ENCODE measurements around the gene ZNF771. TPM values are rescaled to one million over a fixed set of nuclear protein-coding genes. Genes with fewer than 3 reads are reported as not detected.

Gene ZNF771
- total RNA-seq, 1 experiment from 2014 or later = 11.0 TPM

DNA sequence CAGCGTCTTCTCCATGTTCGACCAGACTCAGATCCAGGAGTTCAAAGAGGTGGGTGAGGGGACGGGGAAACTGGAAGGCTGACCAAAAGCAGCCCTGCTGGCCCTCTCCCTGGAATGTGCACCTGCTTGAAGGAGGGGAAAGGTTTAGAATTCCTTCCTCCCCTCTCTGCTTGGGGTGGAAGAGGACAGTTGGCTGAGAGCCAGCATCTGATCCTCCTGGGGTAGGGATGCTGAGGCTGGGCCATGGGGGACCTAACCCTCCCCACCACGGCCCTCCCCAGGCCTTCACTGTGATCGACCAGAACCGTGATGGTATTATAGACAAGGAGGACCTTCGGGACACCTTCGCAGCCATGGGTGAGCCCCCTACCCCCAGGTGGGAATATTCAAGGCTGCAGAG is 31.5 kb upstream of the ZNF771 start:
- no TSS peak for BruUV-seq (replicated peaks)
- ATAC-seq = no peak
- no peaks in the 10 kb centered on the region for H3K79me2 ChIP-seq (ENCODE audit: insufficient read depth, low read length)

More for the DNA sequence above, 31.5 kb upstream of the ZNF771 start:
- Histone ChIP-seq H3K27ac (ENCODE audit: low read depth, low read length) (no peak overlapping the region; the same call in 1 of the 2 replicates), H3K9me2 (ENCODE audit: insufficient read depth) (no peaks in the 10 kb centered on the region), H3K9me3 (ENCODE audit: control insufficient read depth in 1 of 2, insufficient read depth in 1 of 2, low read depth in 1 of 2, low read length in 2 of 2) (no peaks in the 10 kb centered on the region), H2AFZ (ENCODE audit: low read depth, low read length, poor library complexity, severe bottlenecking) (no peak overlapping the region), H3K4me1 (ENCODE audit: control insufficient read depth in 1 of 2, insufficient read depth in 2 of 2, low read length in 2 of 2) (peaks cover 19 to 42% of the 10 kb centered on the region in 2 experiments), H3K9ac (ENCODE audit: low read length) (no peak overlapping the region), H3K4me3 (replicated peaks in 1 of 2; ENCODE audit: low read depth in 1 of 2, low read length in 2 of 2) (no peak overlapping the region), H4K20me1 (ENCODE audit: insufficient read depth) (no peaks in the 10 kb centered on the region), H3K4me2 (ENCODE audit: low read length) (no peak overlapping the region), H3K27me3 (ENCODE audit: insufficient read depth, low read length) (no peaks in the 10 kb centered on the region), H3K36me3 (ENCODE audit: control insufficient read depth in 1 of 2, insufficient read depth in 2 of 2, low read length in 2 of 2) (no peaks in the 10 kb centered on the region)
- CTCF ChIA-PET = no interaction called here
- RAD21 ChIA-PET (ENCODE audit: low non-redundant PET in 1 of 2, low total read pairs in 2 of 2, uncharacterized antibody in 2 of 2, unreplicated experiment in 2 of 2) = no interaction called here
- no peak for TF ChIP-seq YY1 (IDR thresholded peaks at IDR 0.05; ENCODE audit: extremely low read depth, insufficient replicate concordance, low read depth, low read length)
- TF ChIP-seq POLR2AphosphoS5 (IDR thresholded peaks at IDR 0.05; ENCODE audit: low read depth, low read length) = no peak
- TF ChIP-seq ATF3 (IDR thresholded peaks at IDR 0.05) = no peak
- TF ChIP-seq CBX3 (IDR thresholded peaks at IDR 0.05; ENCODE audit: low read depth) = no peak
- TF ChIP-seq RAD21 (IDR thresholded peaks at IDR 0.05; ENCODE audit: low read depth) = no peak
- no peak for TF ChIP-seq CEBPB (IDR thresholded peaks at IDR 0.05; ENCODE audit: low read depth)
- TF ChIP-seq, protein P1, sequence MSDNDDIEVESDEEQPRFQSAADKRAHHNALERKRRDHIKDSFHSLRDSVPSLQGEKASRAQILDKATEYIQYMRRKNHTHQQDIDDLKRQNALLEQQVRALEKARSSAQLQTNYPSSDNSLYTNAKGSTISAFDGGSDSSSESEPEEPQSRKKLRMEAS (IDR thresholded peaks at IDR 0.05) = no peak
- no peak for TF ChIP-seq SIN3A (IDR thresholded peaks at IDR 0.05; ENCODE audit: low read depth)
- TF ChIP-seq ELF1 (IDR thresholded peaks at IDR 0.05; ENCODE audit: borderline replicate concordance, low read depth) = no peak
- TF ChIP-seq POLR2A (IDR thresholded peaks at IDR 0.05; ENCODE audit: borderline replicate concordance, extremely low read depth, insufficient read depth, insufficient read length) = no peak
- no peak for TF ChIP-seq SP1 (IDR thresholded peaks at IDR 0.05; ENCODE audit: low read depth)
- no peak for TF ChIP-seq ZBTB33 (IDR thresholded peaks at IDR 0.05; ENCODE audit: extremely low read depth, insufficient replicate concordance, low read length)
- no peak for TF ChIP-seq EZH2 (IDR thresholded peaks at IDR 0.05)
- TF ChIP-seq EGR1 (IDR thresholded peaks at IDR 0.05; ENCODE audit: low read depth) = no peak
- POLR2A ChIA-PET = interaction anchor here (0.5 kb wide), 1 partner anchor 275 kb away, joined by 4 read pairs; the partner anchor contains the start of gene PRR14
- intact Hi-C loops (cut with micrococcal nuclease) = no loop called here
- DNase-seq (ENCODE audit: low read depth, low spot score) = no peak
